Neural progenitor cell (in vitro differentiated cells): Measurements from ENCODE around the gene ARHGEF26. TPM values are rescaled to one million over a fixed set of nuclear protein-coding genes. Genes with fewer than 3 reads are reported as not detected.

Source experiments
- DNase-seq: peaks from one replicate; pipeline ENCODE4 v3.0.0-alpha.2; 2016; ENCODE audit warnings: low spot score
- H2AFZ ChIP-seq: fragments of 200-600 bp; sonication (generic); replicated peaks from 2 replicates; pipeline ENCODE4 v1.6.1; 2016; ENCODE audit warnings: antibody characterized with exemption
- H3F3A ChIP-seq: fragments of 200-600 bp; sonication (generic); 2 replicates; pipeline ENCODE4 v1.6.1; 2016; ENCODE audit warnings: antibody characterized with exemption, low read depth
- H3K27ac ChIP-seq: fragments of 200-600 bp; sonication (generic); 2 replicates; pipeline ENCODE4 v1.5.1; 2016; ENCODE audit warnings: mild to moderate bottlenecking
- H3K27me3 ChIP-seq: fragments of 200-600 bp; sonication (generic); 2 replicates; pipeline ENCODE4 v1.6.1; 2016; ENCODE audit warnings: mild to moderate bottlenecking, moderate library complexity
- H3K36me3 ChIP-seq: fragments of 200-600 bp; sonication (generic); 2 replicates; pipeline ENCODE4 v1.5.1; 2016
- H3K4me1 ChIP-seq: fragments of 200-600 bp; sonication (generic); 2 replicates; pipeline ENCODE4 v1.6.1; 2016; ENCODE audit warnings: mixed run types
- H3K4me2 ChIP-seq: fragments of 200-600 bp; sonication (generic); 2 replicates; pipeline ENCODE4 v1.6.1; 2016
- H3K4me3 ChIP-seq: fragments of 200-600 bp; sonication (generic); 2 replicates; pipeline ENCODE4 v1.5.1; 2016
- H3K79me2 ChIP-seq: fragments of 200-600 bp; sonication (generic); 2 replicates; pipeline ENCODE4 v1.6.1; 2016; ENCODE audit warnings: low read depth
- H3K9ac ChIP-seq: fragments of 200-600 bp; sonication (generic); 2 replicates; pipeline ENCODE4 v1.6.1; 2016
- H3K9me3 ChIP-seq: fragments of 200-600 bp; sonication (generic); 2 replicates; pipeline ENCODE4 v1.5.1; 2016; ENCODE audit warnings: low read depth
- H4K20me1 ChIP-seq: fragments of 200-600 bp; sonication (generic); 2 replicates; pipeline ENCODE4 v1.6.1; 2016; ENCODE audit warnings: low read depth
- H3K27ac Mint-ChIP-seq: 3 replicates; pipeline ENCODE4 v1.8.0; 2021; ENCODE audit warnings: mixed read lengths
- H3K27me3 Mint-ChIP-seq: 2 replicates; pipeline ENCODE4 v1.8.0; 2022; ENCODE audit warnings: low read depth, mild to moderate bottlenecking, inconsistent platforms, moderate library complexity, mixed read lengths; ENCODE audit not compliant: insufficient read depth
- H3K36me3 Mint-ChIP-seq: 3 replicates; pipeline ENCODE4 v1.8.0; 2021; ENCODE audit warnings: mixed read lengths
- H3K4me1 Mint-ChIP-seq: 3 replicates; pipeline ENCODE4 v1.8.0; 2021; ENCODE audit warnings: mixed read lengths
- H3K4me3 Mint-ChIP-seq: 3 replicates; pipeline ENCODE4 v1.8.0; 2021; ENCODE audit warnings: mild to moderate bottlenecking, moderate library complexity, mixed read lengths
- H3K9me3 Mint-ChIP-seq: 3 replicates; pipeline ENCODE4 v1.8.0; 2020; ENCODE audit warnings: mixed read lengths
- CTCF ChIP-seq: fragments of 200-600 bp; sonication (generic); IDR thresholded peaks from 2 replicates; pipeline ENCODE4 v1.5.1; 2017; ENCODE audit warnings: antibody characterized with exemption, mild to moderate bottlenecking
- EZH2 ChIP-seq: fragments of 200-600 bp; sonication (generic); IDR thresholded peaks from 2 replicates; pipeline ENCODE4 v1.6.1; 2017; ENCODE audit warnings: antibody characterized with exemption, mild to moderate bottlenecking, moderate library complexity
- EZH2phosphoT487 ChIP-seq: fragments of 200-600 bp; sonication (generic); IDR thresholded peaks from 2 replicates; pipeline ENCODE4 v1.6.1; 2017; ENCODE audit warnings: antibody characterized with exemption
- total RNA-seq: library from RNA; depleted of rRNA; stranded (reverse); fragments of >200 nt; gene quantifications from 2 replicates; pipeline ENCODE4 v1.2.3, GENCODE V29; 2015; ENCODE audit warnings: low replicate concordance

ARHGEF26 gene
- total RNA-seq, 1 donor from 2014 or later, result 14.0 TPM

- Mint-ChIP-seq H3K9me3 (no peaks in the 10 kb centered on the region), H3K27ac (no peak overlapping the region), H3K36me3 (no peaks in the 10 kb centered on the region), H3K27me3 (no peaks in the 10 kb centered on the region), H3K4me3 (no peak overlapping the region), H3K4me1 (peaks cover 14% of the 10 kb centered on the region)
- Histone ChIP-seq H3F3A (no peaks in the 10 kb centered on the region), H3K9ac (no peak overlapping the region), H3K4me1 (peaks cover 7% of the 10 kb centered on the region), H3K36me3 (no peaks in the 10 kb centered on the region), H3K79me2 (no peaks in the 10 kb centered on the region), H2AFZ (no peak overlapping the region), H3K4me3 (no peak overlapping the region), H3K9me3 (no peaks in the 10 kb centered on the region), H3K4me2 (no peak overlapping the region), H4K20me1 (no peaks in the 10 kb centered on the region), H3K27me3 (no peaks in the 10 kb centered on the region), H3K27ac (no peak overlapping the region)
- no peak for DNase-seq
- TF ChIP-seq EZH2, result no peak
- no peak for TF ChIP-seq CTCF
- TF ChIP-seq EZH2phosphoT487, result no peak
Observed at GRCh38 chr3:154168998-154169795, 48.0 kb downstream of the ARHGEF26 start.

- no peak overlapping the region for H3K27ac Mint-ChIP-seq
- H3K9me3 Mint-ChIP-seq, result no peaks in the 10 kb centered on the region
- peaks cover 4% of the 10 kb centered on the region for H3K4me1 ChIP-seq
- no peaks in the 10 kb centered on the region for H3K27me3 Mint-ChIP-seq
- H3K4me3 Mint-ChIP-seq, result no peak overlapping the region
- no peaks in the 10 kb centered on the region for H3K36me3 ChIP-seq
- H3K9ac ChIP-seq, result no peak overlapping the region
- no peaks in the 10 kb centered on the region for H3F3A ChIP-seq
- no peak for DNase-seq
- H3K27me3 ChIP-seq, result no peaks in the 10 kb centered on the region
- no peak overlapping the region for H3K4me2 ChIP-seq
- H3K4me1 Mint-ChIP-seq, result peaks cover 9% of the 10 kb centered on the region
- no peak overlapping the region for H3K27ac ChIP-seq
- H3K4me3 ChIP-seq, result no peak overlapping the region
- TF ChIP-seq EZH2 (no peak), CTCF (no peak), EZH2phosphoT487 (no peak)
- no peaks in the 10 kb centered on the region for H4K20me1 ChIP-seq
- H3K36me3 Mint-ChIP-seq, result no peaks in the 10 kb centered on the region
- no peaks in the 10 kb centered on the region for H3K79me2 ChIP-seq
- H2AFZ ChIP-seq, result no peak overlapping the region
- H3K9me3 ChIP-seq, result no peaks in the 10 kb centered on the region
Observed at GRCh38 chr3:154169796-154170110, 48.6 kb downstream of the ARHGEF26 start.

- peaks cover 9% of the 10 kb centered on the region for H3K4me1 ChIP-seq
- H3K9ac ChIP-seq, result no peak overlapping the region
- H3K4me2 ChIP-seq, result no peak overlapping the region
- H3K36me3 ChIP-seq, result no peaks in the 10 kb centered on the region
- H3K36me3 Mint-ChIP-seq, result no peaks in the 10 kb centered on the region
- no peaks in the 10 kb centered on the region for H3F3A ChIP-seq
- H3K9me3 Mint-ChIP-seq, result no peaks in the 10 kb centered on the region
- H3K27ac ChIP-seq, result no peak overlapping the region
- H3K4me3 ChIP-seq, result no peak overlapping the region
- peaks cover 7% of the 10 kb centered on the region for H3K4me1 Mint-ChIP-seq
- DNase-seq, result no peak
- H2AFZ ChIP-seq, result no peak overlapping the region
- no peak overlapping the region for H3K27ac Mint-ChIP-seq
- no peaks in the 10 kb centered on the region for H3K27me3 Mint-ChIP-seq
- H4K20me1 ChIP-seq, result no peaks in the 10 kb centered on the region
- TF ChIP-seq EZH2 (no peak), EZH2phosphoT487 (no peak), CTCF (no peak)
- no peaks in the 10 kb centered on the region for H3K79me2 ChIP-seq
- H3K27me3 ChIP-seq, result no peaks in the 10 kb centered on the region
- H3K9me3 ChIP-seq, result no peaks in the 10 kb centered on the region
- no peak overlapping the region for H3K4me3 Mint-ChIP-seq
Observed at GRCh38 chr3:154170300-154170699, 49.1 kb downstream of the ARHGEF26 start.
